H9 (cell line): ENCODE results near the gene AKR7A3. TPM values are rescaled to one million over a fixed set of nuclear protein-coding genes. Genes with fewer than 3 reads are reported as not detected.
"Not testable (repeated sequence)": the region's sequence is repeated elsewhere in the genome, so short reads cannot be mapped to it uniquely, and the experiment has no call there.

Experiments used
- DNase-seq: peaks from one replicate; pipeline ENCODE4 v3.0.0-alpha.2; 2017
- H2AFZ ChIP-seq: one replicate; pipeline ENCODE4 v1.6.1; 2013; ENCODE audit warnings: mild to moderate bottlenecking, low read length, control low read depth, moderate library complexity
- H2AK5ac ChIP-seq: 2 replicates; pipeline ENCODE4 v1.6.1; 2013; ENCODE audit warnings: low read length, control low read depth, mixed read lengths; ENCODE audit not compliant: insufficient read length
- H2BK120ac ChIP-seq: one replicate; pipeline ENCODE4 v1.6.1; 2013; ENCODE audit warnings: low read depth, mild to moderate bottlenecking, low read length, control low read depth, inconsistent platforms; ENCODE audit not compliant: poor library complexity, severe bottlenecking
- H2BK12ac ChIP-seq: 2 replicates; pipeline ENCODE4 v1.6.1; 2013; ENCODE audit warnings: low read length, control low read depth, mixed read lengths, low read depth; ENCODE audit not compliant: insufficient read length
- H2BK15ac ChIP-seq: 2 replicates; pipeline ENCODE4 v1.6.1; 2013; ENCODE audit warnings: low read depth, low read length, control low read depth
- H2BK20ac ChIP-seq: one replicate; pipeline ENCODE4 v1.6.1; 2013; ENCODE audit warnings: low read depth, mild to moderate bottlenecking, low read length, control low read depth, inconsistent platforms; ENCODE audit not compliant: poor library complexity, severe bottlenecking
- H2BK5ac ChIP-seq: 2 replicates; pipeline ENCODE4 v1.6.1; 2013; ENCODE audit warnings: low read length, control low read depth, mixed read lengths; ENCODE audit not compliant: insufficient read length
- H3K14ac ChIP-seq: 2 replicates; pipeline ENCODE4 v1.6.1; 2013; ENCODE audit warnings: low read length, control low read depth; ENCODE audit not compliant: insufficient read depth
- H3K18ac ChIP-seq: 2 replicates; pipeline ENCODE4 v1.6.1; 2013; ENCODE audit warnings: low read depth, mild to moderate bottlenecking, mixed read lengths, low read length, control low read depth; ENCODE audit not compliant: insufficient read length
- H3K23ac ChIP-seq: 2 replicates; pipeline ENCODE4 v1.6.1; 2013; ENCODE audit warnings: low read length, control low read depth, mixed read lengths, low read depth; ENCODE audit not compliant: insufficient read length
- H3K23me2 ChIP-seq: 2 replicates; pipeline ENCODE4 v1.6.1; 2013; ENCODE audit warnings: low read depth, mild to moderate bottlenecking, mixed read lengths, low read length, control low read depth; ENCODE audit not compliant: insufficient read length, poor library complexity, severe bottlenecking
- H3K27ac ChIP-seq: 2 replicates; pipeline ENCODE4 v1.5.1; 2013; ENCODE audit warnings: low read length, control low read depth, mixed read lengths, low read depth; ENCODE audit not compliant: insufficient read length
- H3K27me3 ChIP-seq: 2 replicates; pipeline ENCODE4 v1.6.1; 2013; ENCODE audit warnings: low read length, control low read depth, inconsistent platforms; ENCODE audit not compliant: insufficient read depth
- H3K4ac ChIP-seq: 2 replicates; pipeline ENCODE4 v1.6.1; 2013; ENCODE audit warnings: low read depth, mild to moderate bottlenecking, control low read depth, inconsistent platforms, low read length, moderate library complexity
- H3K4me1 ChIP-seq: 2 replicates; pipeline ENCODE4 v1.6.1; 2013; ENCODE audit warnings: low read length, control low read depth, inconsistent platforms; ENCODE audit not compliant: insufficient read depth
- H3K4me2 ChIP-seq: 2 replicates; pipeline ENCODE4 v1.6.1; 2013; ENCODE audit warnings: low read length, control low read depth, mixed read lengths; ENCODE audit not compliant: insufficient read length, insufficient read depth
- H3K56ac ChIP-seq: 2 replicates; pipeline ENCODE4 v1.6.1; 2013; ENCODE audit warnings: low read depth, mild to moderate bottlenecking, mixed read lengths, low read length, control low read depth; ENCODE audit not compliant: insufficient read length
- H3K79me1 ChIP-seq: 2 replicates; pipeline ENCODE4 v1.6.1; 2013; ENCODE audit warnings: low read depth, mild to moderate bottlenecking, moderate library complexity, low read length, control low read depth, inconsistent platforms; ENCODE audit not compliant: insufficient read depth, poor library complexity, severe bottlenecking
- H3K79me2 ChIP-seq: 2 replicates; pipeline ENCODE4 v1.6.1; 2013; ENCODE audit warnings: low read length, control low read depth, inconsistent platforms; ENCODE audit not compliant: insufficient read depth
- H3K9ac ChIP-seq: 2 replicates; pipeline ENCODE4 v1.6.1; 2013; ENCODE audit warnings: low read length, control low read depth, mixed read lengths; ENCODE audit not compliant: insufficient read length; ENCODE audit errors: extremely low read depth
- H3K9me3 ChIP-seq: one replicate; pipeline ENCODE4 v1.6.1; 2013; ENCODE audit warnings: low read depth, low read length, inconsistent platforms; ENCODE audit not compliant: control insufficient read depth
- H3T11ph ChIP-seq: one replicate; pipeline ENCODE4 v1.6.1; 2013; ENCODE audit warnings: mild to moderate bottlenecking, low read length, control low read depth, inconsistent platforms
- H4K20me1 ChIP-seq: one replicate; pipeline ENCODE4 v1.6.1; 2013; ENCODE audit not compliant: control insufficient read depth, insufficient read length, insufficient read depth
- H4K5ac ChIP-seq: 2 replicates; pipeline ENCODE4 v1.6.1; 2013; ENCODE audit warnings: low read depth, mild to moderate bottlenecking, mixed read lengths, low read length, control low read depth; ENCODE audit not compliant: insufficient read length
- H4K8ac ChIP-seq: replicated peaks from 2 replicates; pipeline ENCODE4 v1.6.1; 2013; ENCODE audit warnings: low read length, control low read depth, mixed read lengths, low read depth; ENCODE audit not compliant: insufficient read length
- H4K91ac ChIP-seq: 2 replicates; pipeline ENCODE4 v1.6.1; 2013; ENCODE audit warnings: low read depth, mild to moderate bottlenecking, moderate library complexity, mixed read lengths, low read length, control low read depth; ENCODE audit not compliant: insufficient read length
- H3K27ac Mint-ChIP-seq, 3 experiments: 2 replicates in 2 of 3; 3 replicates in 1 of 3; pipeline ENCODE4 v1.8.0; 2020 to 2021; ENCODE audit warnings: mixed read lengths in 3 of 3, mild to moderate bottlenecking in 1 of 3, moderate library complexity in 1 of 3
- H3K27me3 Mint-ChIP-seq: 2 replicates; pipeline ENCODE4 v1.8.0; 2021; ENCODE audit warnings: low read depth, mild to moderate bottlenecking, moderate library complexity, mixed read lengths
- H3K36me3 Mint-ChIP-seq, 3 experiments: 2 replicates in 2 of 3; 3 replicates in 1 of 3; pipeline ENCODE4 v1.8.0; 2020 to 2021; ENCODE audit warnings: low read depth in 3 of 3, mixed read lengths in 3 of 3; ENCODE audit not compliant: insufficient read depth in 1 of 3
- H3K4me1 Mint-ChIP-seq, 2 experiments: 2 replicates each; pipeline ENCODE4 v1.8.0; 2020; ENCODE audit warnings: mixed read lengths in 2 of 2
- H3K4me3 Mint-ChIP-seq, 2 experiments: 2 replicates in 1 of 2; 3 replicates in 1 of 2; pipeline ENCODE4 v1.8.0; 2020 to 2021; ENCODE audit warnings: mild to moderate bottlenecking in 2 of 2, mixed read lengths in 2 of 2, moderate library complexity in 1 of 2
- H3K9me3 Mint-ChIP-seq, 2 experiments: 2 replicates in 1 of 2; 3 replicates in 1 of 2; pipeline ENCODE4 v1.8.0; 2020; ENCODE audit warnings: mild to moderate bottlenecking in 2 of 2, mixed read lengths in 2 of 2, moderate library complexity in 1 of 2
- WGBS: extraction: QIAGEN DNeasy Blood & Tissue Kit; methylation state at CpG from one replicate; pipeline ENCODE4 v1.1.7; 2013; ENCODE audit warnings: missing lambda C conversion rate, low lambda C conversion rate, mixed read lengths; ENCODE audit not compliant: insufficient read length; ENCODE audit errors: extremely low coverage; 5-methylcytosine and 5-hydroxymethylcytosine counted together
- total RNA-seq: library from RNA; stranded (reverse); gene quantifications from 2 replicates; pipeline ENCODE4 v1.2.1, GENCODE V29; 2021
- TF ChIP-seq, protein P1 (sequence below): fragments of 200-600 bp; sonication (generic); conservative IDR thresholded peaks from 3 replicates; pipeline ENCODE4 v1.8.0; 2021; ENCODE audit warnings: antibody characterized with exemption, mild to moderate bottlenecking

AKR7A3 gene
- total RNA-seq, 1 experiment from 2014 or later = 0.74 TPM

DNA sequence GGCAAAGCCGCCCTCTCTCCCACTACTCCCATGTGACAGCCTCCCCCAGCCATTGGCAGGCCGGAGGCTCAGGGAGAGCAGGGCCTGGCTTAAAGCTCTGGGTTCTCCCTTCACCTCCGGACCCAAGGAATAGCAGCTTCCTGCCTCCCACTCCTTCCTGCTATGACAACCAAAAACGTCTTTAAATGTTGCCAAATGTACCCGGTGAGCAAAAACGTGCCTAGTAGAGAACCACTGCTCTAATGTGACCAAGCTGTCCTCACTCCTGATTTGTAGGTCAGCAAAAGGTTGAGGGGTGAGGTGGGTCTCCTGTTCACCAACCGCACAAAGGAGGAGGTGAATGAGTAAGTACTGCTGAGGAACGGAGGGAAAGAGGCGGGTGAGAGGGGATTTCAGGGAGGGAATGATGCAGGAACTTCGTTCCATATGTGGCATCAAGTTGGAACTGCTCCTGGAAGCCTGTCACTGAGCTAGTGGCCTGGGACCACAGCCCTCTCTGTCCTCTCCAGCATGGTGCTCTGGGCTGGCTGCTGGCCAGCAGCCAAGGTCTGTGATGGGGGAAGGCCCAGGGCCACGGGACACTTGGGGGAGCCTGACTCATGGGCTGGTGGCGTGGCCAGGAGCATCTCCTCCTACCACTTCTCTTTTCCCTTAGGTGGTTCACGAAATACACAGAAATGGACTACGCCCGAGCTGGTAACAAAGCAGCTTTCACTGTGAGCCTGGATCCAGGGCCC lies 31.2 kb downstream of the AKR7A3 start:
- Histone ChIP-seq H2BK12ac (no peak overlapping the region), H2BK5ac (no peak overlapping the region), H2AFZ (no peak overlapping the region), H2BK15ac (no peak overlapping the region), H3K27me3 (no peaks in the 10 kb centered on the region), H4K5ac (no peak overlapping the region), H3K9ac (no peak overlapping the region), H3K18ac (no peak overlapping the region), H2BK120ac (no peak overlapping the region), H2BK20ac (no peak overlapping the region), H4K20me1 (no peaks in the 10 kb centered on the region), H3K79me2 (peaks cover 29% of the 10 kb centered on the region), H4K91ac (no peak overlapping the region), H3K23me2 (peaks cover 3% of the 10 kb centered on the region), H3K4me2 (no peak overlapping the region), H3K79me1 (peaks cover 8% of the 10 kb centered on the region), H3K4me1 (no peaks in the 10 kb centered on the region), H4K8ac (no peak overlapping the region), H3K27ac (no peak overlapping the region), H3T11ph (no peak overlapping the region), H3K56ac (no peak overlapping the region), H3K9me3 (no peaks in the 10 kb centered on the region), H3K23ac (no peak overlapping the region), H2AK5ac (no peak overlapping the region), H3K4ac (no peak overlapping the region), H3K14ac (no peak overlapping the region)
- no peaks in the 10 kb centered on the region for H3K27me3 Mint-ChIP-seq
- no peak for DNase-seq
- H3K27ac Mint-ChIP-seq = no peak overlapping the region; a peak in 1 of 7 replicates
- no peaks in the 10 kb centered on the region for H3K9me3 Mint-ChIP-seq
- peaks cover 12 to 13% of the 10 kb centered on the region in 2 experiments for H3K4me1 Mint-ChIP-seq
- H3K4me3 Mint-ChIP-seq = no peak overlapping the region
- no CpG with 5 or more reads among the region's 15 CpGs for WGBS
- peaks cover 34 to 69% (median 55%) of the 10 kb centered on the region in 3 experiments; a peak in 6 of 7 replicates for H3K36me3 Mint-ChIP-seq
- TF ChIP-seq, protein P1, sequence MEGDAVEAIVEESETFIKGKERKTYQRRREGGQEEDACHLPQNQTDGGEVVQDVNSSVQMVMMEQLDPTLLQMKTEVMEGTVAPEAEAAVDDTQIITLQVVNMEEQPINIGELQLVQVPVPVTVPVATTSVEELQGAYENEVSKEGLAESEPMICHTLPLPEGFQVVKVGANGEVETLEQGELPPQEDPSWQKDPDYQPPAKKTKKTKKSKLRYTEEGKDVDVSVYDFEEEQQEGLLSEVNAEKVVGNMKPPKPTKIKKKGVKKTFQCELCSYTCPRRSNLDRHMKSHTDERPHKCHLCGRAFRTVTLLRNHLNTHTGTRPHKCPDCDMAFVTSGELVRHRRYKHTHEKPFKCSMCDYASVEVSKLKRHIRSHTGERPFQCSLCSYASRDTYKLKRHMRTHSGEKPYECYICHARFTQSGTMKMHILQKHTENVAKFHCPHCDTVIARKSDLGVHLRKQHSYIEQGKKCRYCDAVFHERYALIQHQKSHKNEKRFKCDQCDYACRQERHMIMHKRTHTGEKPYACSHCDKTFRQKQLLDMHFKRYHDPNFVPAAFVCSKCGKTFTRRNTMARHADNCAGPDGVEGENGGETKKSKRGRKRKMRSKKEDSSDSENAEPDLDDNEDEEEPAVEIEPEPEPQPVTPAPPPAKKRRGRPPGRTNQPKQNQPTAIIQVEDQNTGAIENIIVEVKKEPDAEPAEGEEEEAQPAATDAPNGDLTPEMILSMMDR = no peak

DNA sequence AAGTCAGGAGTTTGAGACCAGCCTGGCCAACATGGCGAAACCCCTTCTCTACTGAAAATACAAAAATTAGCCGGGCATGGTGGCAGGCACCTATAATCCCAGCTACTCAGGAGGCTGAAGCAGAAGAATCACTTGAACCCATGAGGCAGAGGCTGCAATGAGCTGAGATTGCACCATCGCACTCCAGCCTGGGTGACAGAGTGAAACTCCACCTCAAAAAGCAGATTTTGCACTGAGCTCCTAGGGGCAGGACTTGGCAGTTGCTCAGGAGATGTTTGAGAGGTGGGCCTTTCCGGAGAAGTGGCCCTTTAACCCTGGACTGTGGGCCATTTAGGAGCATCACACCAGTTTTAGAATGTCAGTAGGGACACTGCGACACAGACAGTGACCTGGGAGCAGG lies 32.3 kb downstream of the AKR7A3 start:
- H2AK5ac ChIP-seq, H3K27me3 Mint-ChIP-seq, H3K18ac ChIP-seq, H3K56ac ChIP-seq, H3T11ph ChIP-seq, H3K27ac ChIP-seq, H3K23ac ChIP-seq, H2BK120ac ChIP-seq, H3K4ac ChIP-seq, H3K23me2 ChIP-seq, H3K4me3 Mint-ChIP-seq, H2BK20ac ChIP-seq, H3K27me3 ChIP-seq, H3K4me1 ChIP-seq, H3K4me2 ChIP-seq, H2BK15ac ChIP-seq, H2BK5ac ChIP-seq, H3K14ac ChIP-seq, H4K5ac ChIP-seq, H3K79me1 ChIP-seq, H3K9me3 ChIP-seq, H4K20me1 ChIP-seq, H4K91ac ChIP-seq, H3K27ac Mint-ChIP-seq, H2AFZ ChIP-seq, H3K9ac ChIP-seq, DNase-seq, H3K9me3 Mint-ChIP-seq, H2BK12ac ChIP-seq, H4K8ac ChIP-seq: not testable (repeated sequence)
- peaks cover 38 to 74% (median 55%) of the 10 kb centered on the region in 3 experiments; a peak in 6 of 7 replicates for H3K36me3 Mint-ChIP-seq
- H3K4me1 Mint-ChIP-seq = peaks cover 12 to 13% of the 10 kb centered on the region in 2 experiments
- peaks cover 35% of the 10 kb centered on the region for H3K79me2 ChIP-seq
- no CpG with 5 or more reads among the region's 5 CpGs for WGBS
